ENCODE results near the gene RHBDL1.

Gene RHBDL1

GRCh38 chr16:643050-643368, 32.5 kb upstream of the RHBDL1 start (continued):
- TF ChIP-seq, protein P1, sequence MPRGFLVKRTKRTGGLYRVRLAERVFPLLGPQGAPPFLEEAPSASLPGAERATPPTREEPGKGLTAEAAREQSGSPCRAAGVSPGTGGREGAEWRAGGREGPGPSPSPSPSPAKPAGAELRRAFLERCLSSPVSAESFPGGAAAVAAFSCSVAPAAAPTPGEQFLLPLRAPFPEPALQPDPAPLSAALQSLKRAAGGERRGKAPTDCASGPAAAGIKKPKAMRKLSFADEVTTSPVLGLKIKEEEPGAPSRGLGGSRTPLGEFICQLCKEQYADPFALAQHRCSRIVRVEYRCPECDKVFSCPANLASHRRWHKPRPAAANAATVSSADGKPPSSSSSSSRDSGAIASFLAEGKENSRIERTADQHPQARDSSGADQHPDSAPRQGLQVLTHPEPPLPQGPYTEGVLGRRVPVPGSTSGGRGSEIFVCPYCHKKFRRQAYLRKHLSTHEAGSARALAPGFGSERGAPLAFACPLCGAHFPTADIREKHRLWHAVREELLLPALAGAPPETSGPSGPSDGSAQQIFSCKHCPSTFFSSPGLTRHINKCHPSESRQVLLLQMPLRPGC (tag by site-specific recombination; IDR thresholded peaks at IDR 0.05), result no peak

GRCh38 chr16:644556-644955, 30.9 kb upstream of the RHBDL1 start:
- ChIA-PET CTCF (no interaction called here), POLR2A (no interaction called here)
- TF ChIP-seq, protein P2, sequence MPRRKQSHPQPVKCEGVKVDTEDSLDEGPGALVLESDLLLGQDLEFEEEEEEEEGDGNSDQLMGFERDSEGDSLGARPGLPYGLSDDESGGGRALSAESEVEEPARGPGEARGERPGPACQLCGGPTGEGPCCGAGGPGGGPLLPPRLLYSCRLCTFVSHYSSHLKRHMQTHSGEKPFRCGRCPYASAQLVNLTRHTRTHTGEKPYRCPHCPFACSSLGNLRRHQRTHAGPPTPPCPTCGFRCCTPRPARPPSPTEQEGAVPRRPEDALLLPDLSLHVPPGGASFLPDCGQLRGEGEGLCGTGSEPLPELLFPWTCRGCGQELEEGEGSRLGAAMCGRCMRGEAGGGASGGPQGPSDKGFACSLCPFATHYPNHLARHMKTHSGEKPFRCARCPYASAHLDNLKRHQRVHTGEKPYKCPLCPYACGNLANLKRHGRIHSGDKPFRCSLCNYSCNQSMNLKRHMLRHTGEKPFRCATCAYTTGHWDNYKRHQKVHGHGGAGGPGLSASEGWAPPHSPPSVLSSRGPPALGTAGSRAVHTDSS (tag by site-specific recombination; IDR thresholded peaks at IDR 0.05), result no peak
- TF ChIP-seq ZNF394 (tag by site-specific recombination; IDR thresholded peaks at IDR 0.05; ENCODE audit: borderline replicate concordance) (no peak), ZNF830 (tag by site-specific recombination; IDR thresholded peaks at IDR 0.05; ENCODE audit: low read depth) (no peak), PATZ1 (tag by site-specific recombination; IDR thresholded peaks at IDR 0.05) (no peak), SP3 (tag by site-specific recombination; IDR thresholded peaks at IDR 0.05) (no peak), ZSCAN5A (tag by site-specific recombination; IDR thresholded peaks at IDR 0.05) (no peak)
- TF ChIP-seq, protein P3, sequence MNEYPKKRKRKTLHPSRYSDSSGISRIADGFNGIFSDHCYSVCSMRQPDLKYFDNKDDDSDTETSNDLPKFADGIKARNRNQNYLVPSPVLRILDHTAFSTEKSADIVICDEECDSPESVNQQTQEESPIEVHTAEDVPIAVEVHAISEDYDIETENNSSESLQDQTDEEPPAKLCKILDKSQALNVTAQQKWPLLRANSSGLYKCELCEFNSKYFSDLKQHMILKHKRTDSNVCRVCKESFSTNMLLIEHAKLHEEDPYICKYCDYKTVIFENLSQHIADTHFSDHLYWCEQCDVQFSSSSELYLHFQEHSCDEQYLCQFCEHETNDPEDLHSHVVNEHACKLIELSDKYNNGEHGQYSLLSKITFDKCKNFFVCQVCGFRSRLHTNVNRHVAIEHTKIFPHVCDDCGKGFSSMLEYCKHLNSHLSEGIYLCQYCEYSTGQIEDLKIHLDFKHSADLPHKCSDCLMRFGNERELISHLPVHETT (tag by site-specific recombination; IDR thresholded peaks at IDR 0.05), result no peak

GRCh38 chr16:645852-646678, 29.4 kb upstream of the RHBDL1 start:
- POLR2A ChIA-PET, result interaction anchor here (1.5 kb wide), 1 partner anchor 9 kb away, joined by 3 read pairs; no protein-coding TSS in a partner anchor
- H3K36me3 ChIP-seq (ENCODE audit: control insufficient read depth in 2 of 2, insufficient read depth in 1 of 2, low read length in 2 of 2), result peaks cover 0 to 7% of the 10 kb centered on the region in 2 experiments; a peak in 2 of 3 replicates
- no peaks in the 10 kb centered on the region for H3K9me3 ChIP-seq (ENCODE audit: control insufficient read depth, insufficient read depth, low read depth, low read length)
- H3K27ac ChIP-seq (ENCODE audit: extremely low read depth, low read depth, low read length), result peak overlapping the region; percentile 31; the same call in 1 of the 2 replicates
- no peak overlapping the region for H3K4me3 ChIP-seq (ENCODE audit: low read depth, low read length)
- CTCF ChIA-PET, result no interaction called here
- peaks cover 9% of the 10 kb centered on the region; the same call in 1 of the 2 replicates for H3K4me1 ChIP-seq (ENCODE audit: control insufficient read depth, insufficient read depth, low read length)
- 0 out of 2 replicates have a peak, but pooled peaks have one; percentile 19 for TF ChIP-seq SP7 (tag by site-specific recombination; IDR thresholded peaks at IDR 0.05)
- TF ChIP-seq BCL11B (tag by site-specific recombination; IDR thresholded peaks at IDR 0.05; ENCODE audit: low read depth), result no peak
- no peak for TF ChIP-seq TSHZ1 (tag by site-specific recombination; IDR thresholded peaks at IDR 0.05; ENCODE audit: borderline replicate concordance)
- TF ChIP-seq ZNF292 (tag by site-specific recombination; IDR thresholded peaks at IDR 0.05; ENCODE audit: borderline replicate concordance, low read depth), result no peak
- TF ChIP-seq RBAK (tag by site-specific recombination; IDR thresholded peaks at IDR 0.05), result no peak
- no peak for TF ChIP-seq ZNF354C (tag by site-specific recombination; IDR thresholded peaks at IDR 0.05; ENCODE audit: borderline replicate concordance, low read depth)
- TF ChIP-seq SCRT2 (tag by site-specific recombination; IDR thresholded peaks at IDR 0.05), result no peak
- TF ChIP-seq ZXDB (tag by site-specific recombination; IDR thresholded peaks at IDR 0.05), result peak; percentile 66
- no peak for TF ChIP-seq ZNF837 (tag by site-specific recombination; IDR thresholded peaks at IDR 0.05)
- TF ChIP-seq, protein P4, sequence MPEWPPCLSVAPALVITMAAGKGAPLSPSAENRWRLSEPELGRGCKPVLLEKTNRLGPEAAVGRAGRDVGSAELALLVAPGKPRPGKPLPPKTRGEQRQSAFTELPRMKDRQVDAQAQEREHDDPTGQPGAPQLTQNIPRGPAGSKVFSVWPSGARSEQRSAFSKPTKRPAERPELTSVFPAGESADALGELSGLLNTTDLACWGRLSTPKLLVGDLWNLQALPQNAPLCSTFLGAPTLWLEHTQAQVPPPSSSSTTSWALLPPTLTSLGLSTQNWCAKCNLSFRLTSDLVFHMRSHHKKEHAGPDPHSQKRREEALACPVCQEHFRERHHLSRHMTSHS (tag by site-specific recombination; IDR thresholded peaks at IDR 0.05), result no peak

More at GRCh38 chr16:644556-644955, 30.9 kb upstream of the RHBDL1 start:
- no peak overlapping the region for H3K27ac ChIP-seq (ENCODE audit: extremely low read depth, low read depth, low read length)
- no peak overlapping the region for H3K4me3 ChIP-seq (ENCODE audit: low read depth, low read length)
- H3K36me3 ChIP-seq (ENCODE audit: control insufficient read depth in 2 of 2, insufficient read depth in 1 of 2, low read length in 2 of 2), result peaks cover 0 to 7% of the 10 kb centered on the region in 2 experiments; a peak in 2 of 3 replicates
- H3K4me1 ChIP-seq (ENCODE audit: control insufficient read depth, insufficient read depth, low read length), result peaks cover 9% of the 10 kb centered on the region; the same call in 1 of the 2 replicates
- H3K9me3 ChIP-seq (ENCODE audit: control insufficient read depth, insufficient read depth, low read depth, low read length), result no peaks in the 10 kb centered on the region
